ENCODE measurements around the gene C14orf93. TPM values are rescaled to one million over a fixed set of nuclear protein-coding genes. Genes with fewer than 3 reads are reported as not detected.

The C14orf93 gene
- total RNA-seq, 2 experiments from 2014 or later, result 7.6 to 8.4 TPM

DNA sequence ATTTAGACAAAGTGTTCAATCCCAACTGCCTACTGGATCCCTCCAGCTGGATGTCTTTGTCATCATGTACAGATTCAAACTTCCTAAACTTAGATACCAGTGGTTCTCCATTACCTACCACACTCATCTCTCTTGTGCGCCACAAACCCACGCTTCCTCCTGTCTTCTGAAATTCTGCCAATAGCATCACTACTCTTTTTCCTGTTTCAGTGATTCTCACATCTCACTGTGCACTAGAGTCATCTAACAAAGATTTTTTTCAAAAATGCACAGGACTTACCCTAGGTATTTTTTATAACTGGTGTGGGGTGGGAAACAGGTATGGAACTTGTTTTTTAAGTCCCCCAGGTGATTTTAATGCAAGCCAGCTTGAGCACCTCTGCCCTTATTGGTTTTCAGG, 18.9 kb upstream of the C14orf93 start:
- Mint-ChIP-seq H3K36me3 (ENCODE audit: low read depth) (peaks cover 59% of the 10 kb centered on the region), H3K27ac (peak overlapping the region; percentile 77), H3K4me1 (ENCODE audit: low read depth) (peaks cover 60% of the 10 kb centered on the region), H3K4me3 (peak overlapping the region; percentile 12), H3K27me3 (no peaks in the 10 kb centered on the region), H3K9me3 (no peaks in the 10 kb centered on the region)
- Histone ChIP-seq H3K9me3 (ENCODE audit: control insufficient read depth in 1 of 2, insufficient read depth in 1 of 2, low read length in 2 of 2) (no peaks in the 10 kb centered on the region), H3K27me3 (ENCODE audit: control insufficient read depth in 1 of 2, insufficient read depth in 2 of 2, low read length in 2 of 2) (no peaks in the 10 kb centered on the region), H3K4me3 (ENCODE audit: low read length) (no peak overlapping the region), H3K36me3 (ENCODE audit: insufficient read depth, low read length) (peaks cover 46% of the 10 kb centered on the region), H3K27ac (ENCODE audit: low read depth in 1 of 2, low read length in 2 of 2) (peak overlapping the region; percentile 24 to 51), H3K4me1 (ENCODE audit: insufficient read depth, low read length) (peaks cover 43% of the 10 kb centered on the region)
- ATAC-seq (ENCODE audit: poor library complexity) (peak; percentile 94), DNase-seq (peak in 6 of 14 experiments; percentile 23 to 66 (median 58))
- TF ChIP-seq, protein P1, sequence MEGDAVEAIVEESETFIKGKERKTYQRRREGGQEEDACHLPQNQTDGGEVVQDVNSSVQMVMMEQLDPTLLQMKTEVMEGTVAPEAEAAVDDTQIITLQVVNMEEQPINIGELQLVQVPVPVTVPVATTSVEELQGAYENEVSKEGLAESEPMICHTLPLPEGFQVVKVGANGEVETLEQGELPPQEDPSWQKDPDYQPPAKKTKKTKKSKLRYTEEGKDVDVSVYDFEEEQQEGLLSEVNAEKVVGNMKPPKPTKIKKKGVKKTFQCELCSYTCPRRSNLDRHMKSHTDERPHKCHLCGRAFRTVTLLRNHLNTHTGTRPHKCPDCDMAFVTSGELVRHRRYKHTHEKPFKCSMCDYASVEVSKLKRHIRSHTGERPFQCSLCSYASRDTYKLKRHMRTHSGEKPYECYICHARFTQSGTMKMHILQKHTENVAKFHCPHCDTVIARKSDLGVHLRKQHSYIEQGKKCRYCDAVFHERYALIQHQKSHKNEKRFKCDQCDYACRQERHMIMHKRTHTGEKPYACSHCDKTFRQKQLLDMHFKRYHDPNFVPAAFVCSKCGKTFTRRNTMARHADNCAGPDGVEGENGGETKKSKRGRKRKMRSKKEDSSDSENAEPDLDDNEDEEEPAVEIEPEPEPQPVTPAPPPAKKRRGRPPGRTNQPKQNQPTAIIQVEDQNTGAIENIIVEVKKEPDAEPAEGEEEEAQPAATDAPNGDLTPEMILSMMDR (IDR thresholded peaks at IDR 0.05), result no peak
- ChIA-PET POLR2A (interaction anchor here (0.8 to 2.4 kb wide), 5 partner anchors 12 to 66 kb away, joined by 3 to 16 read pairs (median 4); partner anchors contain the start of genes ACIN1 and C14orf119), CTCF (interaction anchor here (0.8 to 2.1 kb wide), 6 partner anchors 12 to 40 kb away, joined by 3 to 13 read pairs (median 4); partner anchors contain the start of gene CDH24)
- intact Hi-C loops (cut with DNase I, micrococcal nuclease), result no loop called here

DNA sequence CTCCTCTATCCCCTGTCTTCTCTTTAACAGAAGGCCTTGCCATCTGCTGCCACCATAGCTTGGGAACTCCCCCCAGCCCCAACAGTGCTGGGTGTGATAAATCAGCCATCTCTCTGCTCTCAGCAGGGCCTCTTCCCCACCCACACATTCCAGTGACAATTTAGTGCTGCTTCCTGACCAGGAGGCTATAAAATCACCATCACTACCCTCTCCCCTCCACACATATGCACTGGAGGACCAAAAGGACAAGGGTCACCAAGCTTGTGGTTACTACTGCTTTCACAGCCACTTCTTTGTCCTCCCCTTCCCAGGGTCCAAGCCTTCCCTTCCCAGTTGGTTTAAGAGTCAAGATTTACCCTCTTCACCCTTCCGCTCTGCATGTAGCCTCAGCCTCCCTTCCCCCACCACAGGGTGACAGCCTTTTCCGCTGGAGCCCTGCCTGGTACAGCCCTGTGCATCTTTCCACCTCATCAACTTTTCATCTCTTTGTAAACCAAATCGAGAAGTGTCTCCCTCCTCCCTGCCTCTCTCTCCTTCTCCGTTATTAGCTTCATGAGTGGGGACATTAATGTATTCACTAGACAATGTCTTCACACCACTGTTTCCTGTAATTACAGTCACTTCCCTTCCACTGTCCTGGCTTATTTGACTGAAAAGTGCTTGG, 15.3 kb upstream of the C14orf93 start:
- TF ChIP-seq, protein P1 (IDR thresholded peaks at IDR 0.05), result no peak
- Mint-ChIP-seq H3K4me3 (peak overlapping the region; percentile 22), H3K9me3 (no peaks in the 10 kb centered on the region), H3K4me1 (ENCODE audit: low read depth) (peaks cover 79% of the 10 kb centered on the region), H3K27me3 (no peaks in the 10 kb centered on the region), H3K27ac (peak overlapping the region; percentile 67), H3K36me3 (ENCODE audit: low read depth) (peaks cover 44% of the 10 kb centered on the region)
- H3K27ac ChIP-seq (ENCODE audit: low read depth in 1 of 2, low read length in 2 of 2), result peak overlapping the region; percentile 3 to 15
- ChIA-PET CTCF (interaction anchor here (1.4 to 1.7 kb wide), 4 partner anchors 19 to 44 kb away, joined by 3 to 4 read pairs (median 4); no protein-coding TSS in a partner anchor), POLR2A (interaction anchor here (1.7 to 4.2 kb wide), 3 partner anchors 8 to 19 kb away, joined by 7 to 29 read pairs (median 8); partner anchors contain the start of gene PSMB5)
- no peak for ATAC-seq (ENCODE audit: poor library complexity)
- H3K9me3 ChIP-seq (ENCODE audit: control insufficient read depth in 1 of 2, insufficient read depth in 1 of 2, low read length in 2 of 2), result no peaks in the 10 kb centered on the region
- H3K4me3 ChIP-seq (ENCODE audit: low read length), result no peak overlapping the region
- H3K4me1 ChIP-seq (ENCODE audit: insufficient read depth, low read length), result peaks cover 59% of the 10 kb centered on the region
- peaks cover 19% of the 10 kb centered on the region for H3K36me3 ChIP-seq (ENCODE audit: insufficient read depth, low read length)
- DNase-seq, result peak in 1 of 14 experiments; percentile 45
- H3K27me3 ChIP-seq (ENCODE audit: control insufficient read depth in 1 of 2, insufficient read depth in 2 of 2, low read length in 2 of 2), result no peaks in the 10 kb centered on the region
- intact Hi-C loops (cut with DNase I, micrococcal nuclease), result no loop called here

DNA sequence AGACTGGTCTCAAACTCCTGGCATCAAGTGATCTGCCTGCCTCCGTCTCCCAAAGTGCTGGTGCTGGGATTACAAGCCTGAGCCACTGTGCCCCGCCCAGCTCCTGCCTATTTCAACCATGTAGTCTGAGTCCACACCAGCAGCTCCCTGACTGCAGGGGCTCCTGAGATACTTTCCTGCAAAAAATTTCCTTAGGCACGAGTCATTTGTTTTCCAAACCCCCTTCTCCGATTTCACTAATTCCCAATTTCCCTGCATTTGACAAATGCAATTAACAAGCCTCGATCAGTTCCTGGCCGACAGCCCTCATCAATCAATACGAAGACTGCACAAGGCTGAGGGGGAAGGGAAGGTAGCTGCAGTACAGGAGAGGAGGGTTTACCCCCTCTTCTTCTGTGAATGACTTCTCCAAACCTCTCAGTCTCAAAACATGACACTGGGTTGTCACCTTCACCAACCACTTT, 14.7 kb upstream of the C14orf93 start:
- no peaks in the 10 kb centered on the region for H3K27me3 Mint-ChIP-seq
- no peak overlapping the region for H3K4me3 ChIP-seq (ENCODE audit: low read length)
- DNase-seq (no peak), ATAC-seq (ENCODE audit: poor library complexity) (no peak)
- H3K27me3 ChIP-seq (ENCODE audit: control insufficient read depth in 1 of 2, insufficient read depth in 2 of 2, low read length in 2 of 2), result no peaks in the 10 kb centered on the region
- H3K27ac Mint-ChIP-seq, result peak overlapping the region; percentile 67
- H3K36me3 ChIP-seq (ENCODE audit: insufficient read depth, low read length), result peaks cover 19% of the 10 kb centered on the region
- H3K9me3 Mint-ChIP-seq, result no peaks in the 10 kb centered on the region
- H3K4me1 ChIP-seq (ENCODE audit: insufficient read depth, low read length), result peaks cover 64% of the 10 kb centered on the region
- CTCF ChIA-PET, result interaction anchor here (0.6 to 1.7 kb wide), 4 partner anchors 14 to 44 kb away, joined by 3 to 4 read pairs (median 4); no protein-coding TSS in a partner anchor
- H3K36me3 Mint-ChIP-seq (ENCODE audit: low read depth), result peaks cover 44% of the 10 kb centered on the region
- intact Hi-C loops (cut with DNase I, micrococcal nuclease), result no loop called here
- TF ChIP-seq, protein P1 (IDR thresholded peaks at IDR 0.05), result no peak
- no peaks in the 10 kb centered on the region for H3K9me3 ChIP-seq (ENCODE audit: control insufficient read depth in 1 of 2, insufficient read depth in 1 of 2, low read length in 2 of 2)
- POLR2A ChIA-PET, result interaction anchor here (1.1 to 4.2 kb wide), 5 partner anchors 9 to 33 kb away, joined by 4 to 29 read pairs (median 8); partner anchors contain the start of gene PSMB5
- peaks cover 84% of the 10 kb centered on the region for H3K4me1 Mint-ChIP-seq (ENCODE audit: low read depth)
- H3K4me3 Mint-ChIP-seq, result peak overlapping the region; percentile 12
- no peak overlapping the region for H3K27ac ChIP-seq (ENCODE audit: low read depth in 1 of 2, low read length in 2 of 2)

Data from CD4-positive, alpha-beta T cell (primary cell).